ENCODE measurements around the gene MKI67. TPM values are rescaled to one million over a fixed set of nuclear protein-coding genes. Genes with fewer than 3 reads are reported as not detected.
"Not testable (repeated sequence)": the region's sequence is repeated elsewhere in the genome, so short reads cannot be mapped to it uniquely, and the experiment has no call there.

Gene MKI67
- total and polyA plus RNA-seq, 10 of the 15 experiments (the other 5 are each of a cell fraction or from before 2014, with no cell fraction given), result 22.3 to 183 (median 82.9) TPM

GRCh38 chr10:128143531-128143930 is 17.3 kb upstream of the MKI67 start:
- ChIA-PET CTCF (interaction anchor here (1.3 kb wide), 1 partner anchor 16 kb away, joined by 4 read pairs; no protein-coding TSS in a partner anchor), SMC1A (ENCODE audit: uncharacterized antibody, unreplicated experiment) (no interaction called here), RAD21 (ENCODE audit: unreplicated experiment) (interaction anchor here (1.5 to 1.7 kb wide), 2 partner anchors 17 to 65 kb away, joined by 3 to 6 read pairs; partner anchors contain the start of gene MKI67), POLR2A (no interaction called here)
- intact Hi-C loops (cut with micrococcal nuclease; ENCODE audit: unreplicated experiment) (no loop called here), in situ Hi-C loops (cut with MboI) (no loop called here)
- BruUV-seq (replicated peaks), result no TSS peak
- Histone ChIP-seq H3K4me2 (ENCODE audit: control insufficient read depth, insufficient read depth) (no peak overlapping the region), H3K27me3 (replicated peaks in 1 of 2; ENCODE audit: control insufficient read depth in 2 of 2, insufficient read depth in 2 of 2, low read length in 1 of 2) (no peaks in the 10 kb centered on the region), H4K20me1 (ENCODE audit: control insufficient read depth, insufficient read depth) (no peaks in the 10 kb centered on the region), H3K9me3 (replicated peaks; ENCODE audit: control insufficient read depth, insufficient read depth, low read length) (no peaks in the 10 kb centered on the region; the same call in 2 of the 3 replicates), H3K4me1 (ENCODE audit: control insufficient read depth, insufficient read depth, low read length) (peaks cover 8% of the 10 kb centered on the region), H3K36me3 (ENCODE audit: control insufficient read depth in 2 of 2, insufficient read depth in 2 of 2, low read length in 1 of 2) (no peaks in the 10 kb centered on the region), H3K4me3 (no peak overlapping the region), H3K27ac (ENCODE audit: control insufficient read depth, insufficient read depth) (no peak overlapping the region), H3K79me2 (ENCODE audit: control insufficient read depth, insufficient read depth, low read length) (no peaks in the 10 kb centered on the region), H2AFZ (ENCODE audit: control insufficient read depth, low read depth, low read length) (no peak overlapping the region), H3K9ac (ENCODE audit: control insufficient read depth, insufficient read depth, low read length) (no peak overlapping the region)
- FAIRE-seq, result no peak
- no peak for DNase-seq (ENCODE audit: low read depth, low spot score)
- WGBS (ENCODE audit: insufficient coverage, insufficient replicate concordance, low lambda C conversion rate, missing lambda C conversion rate), result 96% methylated on average over 2 of the region's 2 CpGs
- TF ChIP-seq LARP7 (IDR thresholded peaks at IDR 0.05) (no peak), POLR2A (IDR thresholded peaks at IDR 0.05; ENCODE audit: low read depth, low read length) (no peak)
- ATAC-seq, result no peak

GRCh38 chr10:128140425-128140824 is 14.2 kb upstream of the MKI67 start:
- Histone ChIP-seq H3K27me3 (replicated peaks in 1 of 2; ENCODE audit: control insufficient read depth in 2 of 2, insufficient read depth in 2 of 2, low read length in 1 of 2) (no peaks in the 10 kb centered on the region), H3K4me1 (ENCODE audit: control insufficient read depth, insufficient read depth, low read length) (no peaks in the 10 kb centered on the region), H3K27ac (ENCODE audit: control insufficient read depth, insufficient read depth) (no peak overlapping the region), H3K4me3 (no peak overlapping the region), H3K79me2 (ENCODE audit: control insufficient read depth, insufficient read depth, low read length) (no peaks in the 10 kb centered on the region), H3K4me2 (ENCODE audit: control insufficient read depth, insufficient read depth) (no peak overlapping the region), H3K9me3 (replicated peaks; ENCODE audit: control insufficient read depth, insufficient read depth, low read length) (no peaks in the 10 kb centered on the region), H4K20me1 (ENCODE audit: control insufficient read depth, insufficient read depth) (no peaks in the 10 kb centered on the region), H2AFZ (ENCODE audit: control insufficient read depth, low read depth, low read length) (no peak overlapping the region), H3K36me3 (ENCODE audit: control insufficient read depth in 2 of 2, insufficient read depth in 2 of 2, low read length in 1 of 2) (no peaks in the 10 kb centered on the region), H3K9ac (ENCODE audit: control insufficient read depth, insufficient read depth, low read length) (no peak overlapping the region)
- intact Hi-C loops (cut with micrococcal nuclease; ENCODE audit: unreplicated experiment) (no loop called here), in situ Hi-C loops (cut with MboI) (no loop called here)
- ChIA-PET CTCF (no interaction called here), SMC1A (ENCODE audit: uncharacterized antibody, unreplicated experiment) (interaction anchor here (1.4 kb wide), 1 partner anchor 11 kb away, joined by 6 read pairs; no protein-coding TSS in a partner anchor), POLR2A (no interaction called here), RAD21 (ENCODE audit: unreplicated experiment) (no interaction called here)
- DNase-seq (ENCODE audit: low read depth, low spot score) (no peak), FAIRE-seq (no peak), ATAC-seq (peak; percentile 28; the same call in 1 of the 3 replicates)
- no peak for TF ChIP-seq YY1 (IDR thresholded peaks at IDR 0.05; ENCODE audit: low read depth, low read length)
- no peak for TF ChIP-seq POLR2AphosphoS2 (IDR thresholded peaks at IDR 0.05; ENCODE audit: low read depth, low read length)
- TF ChIP-seq FOXK2 (IDR thresholded peaks at IDR 0.05), result no peak
- TF ChIP-seq HCFC1 (IDR thresholded peaks at IDR 0.05; ENCODE audit: low read length), result no peak
- TF ChIP-seq NRF1 (conservative IDR thresholded peaks at IDR 0.05; ENCODE audit: low read depth, low read length), result no peak
- no peak for TF ChIP-seq BCLAF1 (IDR thresholded peaks at IDR 0.05)
- TF ChIP-seq RFX5 (IDR thresholded peaks at IDR 0.05; ENCODE audit: low read depth, low read length), result no peak
- BruUV-seq (replicated peaks), result no TSS peak
- 44% methylated on average over 3 of the region's 3 CpGs for WGBS (ENCODE audit: insufficient coverage, insufficient replicate concordance, low lambda C conversion rate, missing lambda C conversion rate)

- ChIA-PET SMC1A (ENCODE audit: uncharacterized antibody, unreplicated experiment) (interaction anchor here (0.7 to 1.4 kb wide), 2 partner anchors 8 to 10 kb away, joined by 3 to 4 read pairs; no protein-coding TSS in a partner anchor), RAD21 (ENCODE audit: unreplicated experiment) (interaction anchor here (1.9 kb wide), 1 partner anchor 11 kb away, joined by 10 read pairs; no protein-coding TSS in a partner anchor), CTCF (interaction anchor here (1.0 to 2.0 kb wide), 6 partner anchors 8 to 104 kb away, joined by 3 to 7 read pairs (median 6); no protein-coding TSS in a partner anchor), POLR2A (interaction anchor here (0.9 to 1.2 kb wide), 2 partner anchors 11 to 13 kb away, joined by 4 to 5 read pairs; partner anchors contain the start of gene MKI67)
- H3K4me1 ChIP-seq (ENCODE audit: control insufficient read depth, insufficient read depth, low read length); H4K20me1 ChIP-seq (ENCODE audit: control insufficient read depth, insufficient read depth); H3K9ac ChIP-seq (ENCODE audit: control insufficient read depth, insufficient read depth, low read length); BruUV-seq (replicated peaks); ATAC-seq; H3K36me3 ChIP-seq (ENCODE audit: control insufficient read depth in 2 of 2, insufficient read depth in 2 of 2, low read length in 1 of 2); H3K4me3 ChIP-seq; H3K79me2 ChIP-seq (ENCODE audit: control insufficient read depth, insufficient read depth, low read length); DNase-seq (ENCODE audit: low read depth, low spot score); H2AFZ ChIP-seq (ENCODE audit: control insufficient read depth, low read depth, low read length); H3K9me3 ChIP-seq (replicated peaks; ENCODE audit: control insufficient read depth, insufficient read depth, low read length); in situ Hi-C loops (cut with MboI); intact Hi-C loops (cut with micrococcal nuclease; ENCODE audit: unreplicated experiment); H3K4me2 ChIP-seq (ENCODE audit: control insufficient read depth, insufficient read depth); H3K27me3 ChIP-seq (replicated peaks in 1 of 2; ENCODE audit: control insufficient read depth in 2 of 2, insufficient read depth in 2 of 2, low read length in 1 of 2); FAIRE-seq; H3K27ac ChIP-seq (ENCODE audit: control insufficient read depth, insufficient read depth): not testable (repeated sequence)
- 78% methylated on average over 11 of the region's 11 CpGs for WGBS (ENCODE audit: insufficient coverage, insufficient replicate concordance, low lambda C conversion rate, missing lambda C conversion rate)
These were observed 12.2 kb upstream of the MKI67 start for GRCh38 chr10:128138429-128138828.
